GM12892 (cell line): ENCODE measurements around the gene MAPK7. TPM values are rescaled to one million over a fixed set of nuclear protein-coding genes. Genes with fewer than 3 reads are reported as not detected.

ENCODE experiments used
- DNase-seq: peaks from one replicate; pipeline ENCODE4 v3.0.0; 2011; ENCODE audit not compliant: insufficient read length
- FAIRE-seq: peaks from 2 replicates; lab custom pipeline; 2011; peaks lifted over from hg19 to GRCh38; lab: Jason Lieb, UNC
- POLR2A ChIP-seq: IDR thresholded peaks from 2 replicates; pipeline ENCODE4 v1.6.1; 2011; ENCODE audit warnings: low read depth, low read length, control low read depth
- POLR2AphosphoS5 ChIP-seq: IDR thresholded peaks from 2 replicates; pipeline ENCODE4 v1.6.1; 2011; ENCODE audit warnings: low read depth, low read length, control low read depth
- TAF1 ChIP-seq: IDR thresholded peaks from 2 replicates; pipeline ENCODE4 v1.6.1; 2011; ENCODE audit warnings: low read depth, mild to moderate bottlenecking, control low read depth, low read length, borderline replicate concordance
- polyA plus RNA-seq: library from polyadenylated mRNA; unstranded; fragments of >200 nt; gene quantifications from one replicate; pipeline ENCODE4 v1.2.1, GENCODE V29; 2012; ENCODE audit warnings: missing spikeins, inconsistent platforms; ENCODE audit not compliant: missing spikeins

MAPK7 gene
- 4.2 TPM for polyA plus RNA-seq

- peak; percentile 67 for FAIRE-seq
- TF ChIP-seq TAF1: no peak
- no peak for TF ChIP-seq POLR2AphosphoS5
- no peak for TF ChIP-seq POLR2A
- no peak for DNase-seq
These were observed at the start of gene MAPK7 for GRCh38 chr17:19378416-19379360. MAPK7 (plus strand) TSS chr17:19378498; CDS start chr17:19378901, 403 bp downstream.

GRCh38 chr17:19329136-19329535 is 49.2 kb upstream of the MAPK7 start:
- no peak for TF ChIP-seq TAF1
- TF ChIP-seq POLR2A: no peak
- TF ChIP-seq POLR2AphosphoS5: no peak
- no peak for FAIRE-seq
- DNase-seq: no peak

DNA sequence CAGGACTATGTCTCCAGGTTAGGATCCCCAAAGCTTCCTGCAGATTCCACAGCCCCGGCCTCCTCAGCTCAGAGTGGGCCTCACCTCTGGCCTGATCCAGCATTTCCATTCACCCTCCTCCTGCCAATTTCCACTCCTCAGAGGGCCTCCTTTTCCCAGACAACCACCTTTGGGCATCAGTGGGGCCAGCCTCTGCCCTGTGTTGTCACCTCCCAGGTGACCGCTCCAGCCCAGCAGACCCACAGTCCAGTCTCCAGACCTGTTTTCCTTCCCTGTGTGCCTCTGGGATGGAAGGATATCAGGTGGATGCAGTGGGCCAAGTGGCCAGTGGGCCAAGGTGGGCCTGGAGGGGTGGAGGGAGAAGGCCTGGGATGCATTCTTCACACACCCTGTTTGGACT is 48.5 kb upstream of the MAPK7 start:
- DNase-seq (no peak), FAIRE-seq (no peak)
- no peak for TF ChIP-seq TAF1
- TF ChIP-seq POLR2AphosphoS5: no peak

GRCh38 chr17:19330271-19330670 is 48.0 kb upstream of the MAPK7 start:
- DNase-seq (no peak), FAIRE-seq (no peak)
- TF ChIP-seq TAF1: no peak
- no peak for TF ChIP-seq POLR2A
- no peak for TF ChIP-seq POLR2AphosphoS5

- FAIRE-seq: no peak
- TF ChIP-seq POLR2A (no peak), POLR2AphosphoS5 (no peak), TAF1 (no peak)
These were observed 47.2 kb upstream of the MAPK7 start for GRCh38 chr17:19331134-19331533.

GRCh38 chr17:19331543-19332245 is 46.6 kb upstream of the MAPK7 start:
- FAIRE-seq (no peak), DNase-seq (no peak)
- TF ChIP-seq POLR2AphosphoS5 (no peak), POLR2A (no peak), TAF1 (no peak)

More at GRCh38 chr17:19331134-19331533, 47.2 kb upstream of the MAPK7 start:
- DNase-seq: no peak

- no peak for DNase-seq
- TF ChIP-seq POLR2AphosphoS5: no peak
- TF ChIP-seq TAF1: no peak
- TF ChIP-seq POLR2A: no peak
- FAIRE-seq: no peak
These were observed 45.7 kb upstream of the MAPK7 start for GRCh38 chr17:19332371-19333131.

GRCh38 chr17:19333132-19333440 is 45.2 kb upstream of the MAPK7 start:
- FAIRE-seq (no peak), DNase-seq (no peak)
- TF ChIP-seq POLR2A (no peak), POLR2AphosphoS5 (no peak), TAF1 (no peak)

- TF ChIP-seq POLR2A (no peak), POLR2AphosphoS5 (no peak), TAF1 (no peak)
- FAIRE-seq (no peak), DNase-seq (no peak)
These were observed 44.5 kb upstream of the MAPK7 start for GRCh38 chr17:19333736-19334290.

DNA sequence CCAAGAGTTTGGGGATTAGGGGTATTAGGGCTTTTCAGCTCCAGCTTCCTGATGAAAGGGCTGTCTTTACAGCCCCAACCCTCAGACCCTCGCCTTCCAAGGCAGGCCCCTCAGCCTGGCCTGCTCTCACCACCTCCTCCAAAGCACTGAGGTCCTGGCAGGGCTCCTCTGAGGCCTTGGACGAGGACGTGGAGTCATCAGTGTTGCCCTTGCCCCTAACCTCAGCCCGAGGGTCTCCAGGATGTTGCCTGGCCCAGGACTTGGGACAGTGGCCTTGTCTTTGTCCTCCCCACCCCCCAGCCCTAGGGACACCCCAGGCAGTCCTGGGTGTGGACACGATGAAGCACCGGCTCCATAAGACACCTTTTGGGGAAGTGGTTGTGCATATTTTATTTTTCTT is 44.0 kb upstream of the MAPK7 start:
- FAIRE-seq (no peak), DNase-seq (no peak)
- no peak for TF ChIP-seq POLR2A

DNA sequence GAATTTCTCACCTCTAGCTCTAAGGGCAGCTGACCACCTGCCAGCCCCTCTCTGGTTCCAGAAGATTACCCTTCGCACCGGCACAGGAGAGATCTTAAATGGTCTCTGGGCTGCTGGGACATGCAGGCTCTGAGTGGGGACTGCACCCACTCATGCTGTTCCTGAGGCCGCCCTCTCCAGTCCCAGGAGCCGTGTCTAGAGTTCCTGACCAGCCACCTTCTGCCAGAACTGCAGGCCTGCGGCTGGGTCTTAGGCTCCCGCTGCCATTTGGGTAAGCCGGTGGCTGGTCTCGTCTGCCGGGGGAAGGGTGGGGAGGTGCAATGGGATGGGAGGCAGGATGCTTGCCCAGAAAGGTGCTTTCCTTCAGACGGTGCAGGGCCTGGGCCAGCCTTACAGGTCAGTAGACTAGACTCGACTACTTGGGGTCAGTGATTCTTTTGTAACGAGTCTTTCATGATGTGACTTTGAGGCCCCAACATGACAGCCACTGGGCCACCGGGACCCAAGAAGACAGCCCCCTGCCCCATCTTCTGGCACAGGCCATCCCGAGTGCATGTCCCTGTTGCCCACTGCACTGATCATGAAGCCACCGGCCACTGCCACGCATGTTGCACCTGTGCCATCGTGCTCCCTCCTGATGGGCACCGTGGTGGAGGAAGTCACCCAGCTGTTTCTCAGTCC is 42.2 kb upstream of the MAPK7 start:
- DNase-seq (no peak), FAIRE-seq (no peak)
- no peak for TF ChIP-seq POLR2AphosphoS5
